Embryonic facial prominence (tissue), 1 donor: ENCODE data around the gene CGNL1.

ENCODE experiments used
- DNase-seq: peaks from one replicate; pipeline ENCODE4 v3.0.0-alpha.2; 2016; ENCODE audit errors: extremely low spot score

CGNL1 gene

GRCh38 chr15:57525581-57525980, 149.3 kb downstream of the CGNL1 start:
- no peak for DNase-seq

- DNase-seq = no peak
Measured at GRCh38 chr15:57526076-57526475, 149.8 kb downstream of the CGNL1 start.

- no peak for DNase-seq
Measured at GRCh38 chr15:57526615-57527014, 150.3 kb downstream of the CGNL1 start.

GRCh38 chr15:57527382-57528091, 151.2 kb downstream of the CGNL1 start:
- DNase-seq = no peak

GRCh38 chr15:57528940-57529565, 152.7 kb downstream of the CGNL1 start:
- DNase-seq = no peak

- DNase-seq = no peak
Measured at GRCh38 chr15:57529748-57530147, 153.4 kb downstream of the CGNL1 start.

GRCh38 chr15:57532731-57533447, 156.6 kb downstream of the CGNL1 start:
- no peak for DNase-seq

GRCh38 chr15:57533448-57533799, 157.1 kb downstream of the CGNL1 start:
- no peak for DNase-seq

GRCh38 chr15:57534281-57534680, 158.0 kb downstream of the CGNL1 start:
- no peak for DNase-seq

GRCh38 chr15:57537072-57537471, 160.8 kb downstream of the CGNL1 start:
- no peak for DNase-seq

GRCh38 chr15:57537488-57538264, 161.4 kb downstream of the CGNL1 start:
- no peak for DNase-seq

GRCh38 chr15:57538265-57538529, 161.9 kb downstream of the CGNL1 start:
- no peak for DNase-seq

GRCh38 chr15:57538821-57539220, 162.5 kb downstream of the CGNL1 start:
- no peak for DNase-seq

- DNase-seq = no peak
Measured at GRCh38 chr15:57540211-57540610, 163.9 kb downstream of the CGNL1 start.

GRCh38 chr15:57540736-57541135, 164.4 kb downstream of the CGNL1 start:
- DNase-seq = no peak

GRCh38 chr15:57541271-57541670, 165.0 kb downstream of the CGNL1 start:
- DNase-seq = no peak

- DNase-seq = no peak
Measured at GRCh38 chr15:57541805-57542504, 165.7 kb downstream of the CGNL1 start.

GRCh38 chr15:57542505-57542817, 166.2 kb downstream of the CGNL1 start:
- no peak for DNase-seq

GRCh38 chr15:57544848-57545480, 168.7 kb downstream of the CGNL1 start:
- DNase-seq = no peak

- DNase-seq = no peak
Measured at GRCh38 chr15:57545995-57546394, 169.7 kb downstream of the CGNL1 start.

GRCh38 chr15:57547243-57547755, 171.0 kb downstream of the CGNL1 start:
- no peak for DNase-seq
